Testis (tissue), 2 donors: ENCODE data around the gene RCBTB1.

ENCODE experiments used
- POLR2A ChIP-seq: fragments of 450-650 bp; IDR thresholded peaks from one replicate; pipeline ENCODE4 v1.6.1; 2017; ENCODE audit warnings: antibody characterized with exemption, mild to moderate bottlenecking, moderate library complexity
- TF ChIP-seq, protein P1 (sequence below), 3 experiments: fragments of 450-650 bp in 2 of 3; fragments of 200-600 bp in 1 of 3; sonication (generic) in 1 of 3; IDR thresholded peaks; one replicate each; pipeline ENCODE4 v1.5.1; 2016 to 2019; ENCODE audit warnings: antibody characterized with exemption in 3 of 3, mild to moderate bottlenecking in 2 of 3, moderate library complexity in 1 of 3

DNA sequence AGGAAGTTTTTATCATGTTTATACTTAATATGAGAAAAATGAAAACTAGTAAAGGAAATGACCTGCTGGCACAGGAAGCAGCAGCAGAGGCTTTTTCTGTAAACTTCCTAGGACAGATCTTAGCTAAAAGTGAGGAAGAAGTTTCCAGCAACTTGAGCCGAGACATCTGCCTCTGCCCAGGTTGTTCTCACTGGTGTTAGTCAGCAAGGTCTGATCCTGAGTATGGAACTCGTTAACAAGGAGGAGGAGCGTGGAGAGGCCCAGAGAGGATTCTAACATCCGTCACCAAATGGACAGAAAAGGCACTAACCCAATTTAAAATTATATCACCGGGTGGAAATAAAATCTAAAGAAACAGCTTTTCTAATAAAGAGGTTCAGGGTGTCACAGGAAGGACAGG, 46.0 kb downstream of the RCBTB1 start:
- TF ChIP-seq, protein P1, sequence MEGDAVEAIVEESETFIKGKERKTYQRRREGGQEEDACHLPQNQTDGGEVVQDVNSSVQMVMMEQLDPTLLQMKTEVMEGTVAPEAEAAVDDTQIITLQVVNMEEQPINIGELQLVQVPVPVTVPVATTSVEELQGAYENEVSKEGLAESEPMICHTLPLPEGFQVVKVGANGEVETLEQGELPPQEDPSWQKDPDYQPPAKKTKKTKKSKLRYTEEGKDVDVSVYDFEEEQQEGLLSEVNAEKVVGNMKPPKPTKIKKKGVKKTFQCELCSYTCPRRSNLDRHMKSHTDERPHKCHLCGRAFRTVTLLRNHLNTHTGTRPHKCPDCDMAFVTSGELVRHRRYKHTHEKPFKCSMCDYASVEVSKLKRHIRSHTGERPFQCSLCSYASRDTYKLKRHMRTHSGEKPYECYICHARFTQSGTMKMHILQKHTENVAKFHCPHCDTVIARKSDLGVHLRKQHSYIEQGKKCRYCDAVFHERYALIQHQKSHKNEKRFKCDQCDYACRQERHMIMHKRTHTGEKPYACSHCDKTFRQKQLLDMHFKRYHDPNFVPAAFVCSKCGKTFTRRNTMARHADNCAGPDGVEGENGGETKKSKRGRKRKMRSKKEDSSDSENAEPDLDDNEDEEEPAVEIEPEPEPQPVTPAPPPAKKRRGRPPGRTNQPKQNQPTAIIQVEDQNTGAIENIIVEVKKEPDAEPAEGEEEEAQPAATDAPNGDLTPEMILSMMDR (IDR thresholded peaks at IDR 0.05): no peak
- no peak for TF ChIP-seq POLR2A
